HFFc6 (cell line): ENCODE measurements around the gene RAB33A. TPM values are rescaled to one million over a fixed set of nuclear protein-coding genes. Genes with fewer than 3 reads are reported as not detected.

Experiments used
- DNase-seq: peaks from one replicate; pipeline ENCODE4 v3.0.0-alpha.2; 2018
- H3K27ac Mint-ChIP-seq: 2 replicates; pipeline ENCODE4 v1.8.0; 2020; ENCODE audit warnings: mild to moderate bottlenecking, mixed read lengths
- H3K27me3 Mint-ChIP-seq: 2 replicates; pipeline ENCODE4 v1.8.0; 2021; ENCODE audit warnings: mild to moderate bottlenecking, moderate library complexity, mixed read lengths; ENCODE audit not compliant: insufficient read depth
- H3K36me3 Mint-ChIP-seq: 2 replicates; pipeline ENCODE4 v1.8.0; 2021; ENCODE audit warnings: low read depth, mixed read lengths
- H3K4me1 Mint-ChIP-seq: 2 replicates; pipeline ENCODE4 v1.8.0; 2020; ENCODE audit warnings: low read depth, mixed read lengths
- H3K4me3 Mint-ChIP-seq: 2 replicates; pipeline ENCODE4 v1.8.0; 2020; ENCODE audit warnings: mild to moderate bottlenecking, moderate library complexity, mixed read lengths
- H3K9me3 Mint-ChIP-seq: 2 replicates; pipeline ENCODE4 v1.8.0; 2020; ENCODE audit warnings: mild to moderate bottlenecking, mixed read lengths
- total RNA-seq, 6 experiments: library from RNA; stranded (reverse); fragmentation: NEBNext Ultra II Directional; extraction: Animal tissue kit (Norgen Biotek cat#: 25700); gene quantifications; 2 replicates in 1 of 6; 3 replicates in 5 of 6; pipeline ENCODE4 v1.2.3, GENCODE V29; 2021
- TF ChIP-seq, protein P1 (sequence below): fragments of 200-600 bp; sonication (generic); IDR thresholded peaks from 2 replicates; pipeline ENCODE4 v1.5.0; 2021; ENCODE audit warnings: antibody characterized with exemption, mild to moderate bottlenecking

The RAB33A gene
- total RNA-seq, 6 experiments from 2014 or later, result 0.17 to 0.66 (median 0.44) TPM

- no peak for DNase-seq
- Mint-ChIP-seq H3K27ac (no peak overlapping the region), H3K27me3 (no peaks in the 10 kb centered on the region), H3K9me3 (no peaks in the 10 kb centered on the region), H3K36me3 (no peaks in the 10 kb centered on the region), H3K4me3 (no peak overlapping the region), H3K4me1 (no peaks in the 10 kb centered on the region)
- TF ChIP-seq, protein P1, sequence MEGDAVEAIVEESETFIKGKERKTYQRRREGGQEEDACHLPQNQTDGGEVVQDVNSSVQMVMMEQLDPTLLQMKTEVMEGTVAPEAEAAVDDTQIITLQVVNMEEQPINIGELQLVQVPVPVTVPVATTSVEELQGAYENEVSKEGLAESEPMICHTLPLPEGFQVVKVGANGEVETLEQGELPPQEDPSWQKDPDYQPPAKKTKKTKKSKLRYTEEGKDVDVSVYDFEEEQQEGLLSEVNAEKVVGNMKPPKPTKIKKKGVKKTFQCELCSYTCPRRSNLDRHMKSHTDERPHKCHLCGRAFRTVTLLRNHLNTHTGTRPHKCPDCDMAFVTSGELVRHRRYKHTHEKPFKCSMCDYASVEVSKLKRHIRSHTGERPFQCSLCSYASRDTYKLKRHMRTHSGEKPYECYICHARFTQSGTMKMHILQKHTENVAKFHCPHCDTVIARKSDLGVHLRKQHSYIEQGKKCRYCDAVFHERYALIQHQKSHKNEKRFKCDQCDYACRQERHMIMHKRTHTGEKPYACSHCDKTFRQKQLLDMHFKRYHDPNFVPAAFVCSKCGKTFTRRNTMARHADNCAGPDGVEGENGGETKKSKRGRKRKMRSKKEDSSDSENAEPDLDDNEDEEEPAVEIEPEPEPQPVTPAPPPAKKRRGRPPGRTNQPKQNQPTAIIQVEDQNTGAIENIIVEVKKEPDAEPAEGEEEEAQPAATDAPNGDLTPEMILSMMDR, result no peak
These were observed 19.0 kb downstream of the RAB33A start for GRCh38 chrX:130190801-130191200.

GRCh38 chrX:130196466-130196865, 24.7 kb downstream of the RAB33A start:
- Mint-ChIP-seq H3K27ac (no peak overlapping the region), H3K27me3 (no peaks in the 10 kb centered on the region; the same call in 1 of the 2 replicates), H3K36me3 (no peaks in the 10 kb centered on the region), H3K4me1 (no peaks in the 10 kb centered on the region), H3K9me3 (no peaks in the 10 kb centered on the region), H3K4me3 (no peak overlapping the region)
- DNase-seq, result no peak
- TF ChIP-seq, protein P1, result no peak

- Mint-ChIP-seq H3K36me3 (no peaks in the 10 kb centered on the region), H3K4me3 (no peak overlapping the region), H3K27me3 (no peaks in the 10 kb centered on the region; the same call in 1 of the 2 replicates), H3K9me3 (no peaks in the 10 kb centered on the region), H3K4me1 (no peaks in the 10 kb centered on the region), H3K27ac (no peak overlapping the region)
- DNase-seq, result no peak
- TF ChIP-seq, protein P1, result no peak
These were observed 25.7 kb downstream of the RAB33A start for GRCh38 chrX:130197464-130197863.

DNA sequence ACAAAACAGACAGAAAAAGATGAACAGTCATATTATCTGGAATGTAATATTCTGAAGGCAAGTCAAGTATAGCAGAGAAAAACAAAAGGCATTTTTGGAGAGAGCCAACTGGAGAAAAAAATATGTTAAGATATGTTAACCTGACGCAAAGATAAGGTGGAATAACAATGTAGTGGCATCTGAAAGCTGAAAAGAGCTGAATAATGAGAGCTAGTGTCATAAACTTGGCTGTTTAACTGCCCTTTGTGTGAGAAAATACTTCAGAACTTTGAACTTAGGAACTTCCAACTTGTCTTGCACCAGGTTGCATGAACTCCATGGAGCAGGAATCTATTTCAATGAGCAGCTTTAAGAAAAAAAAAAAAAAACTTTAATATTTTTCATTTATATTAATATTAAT, 32.9 kb downstream of the RAB33A start:
- Mint-ChIP-seq H3K4me3 (no peak overlapping the region), H3K9me3 (no peaks in the 10 kb centered on the region), H3K4me1 (no peaks in the 10 kb centered on the region), H3K27ac (no peak overlapping the region), H3K36me3 (no peaks in the 10 kb centered on the region), H3K27me3 (no peaks in the 10 kb centered on the region; the same call in 1 of the 2 replicates)
- TF ChIP-seq, protein P1, result no peak
- DNase-seq, result no peak

- DNase-seq, result no peak
- no peak overlapping the region; the same call in 1 of the 2 replicates for H3K4me3 Mint-ChIP-seq
- TF ChIP-seq, protein P1, result no peak
- H3K27me3 Mint-ChIP-seq, result no peaks in the 10 kb centered on the region
- no peaks in the 10 kb centered on the region for H3K9me3 Mint-ChIP-seq
- no peaks in the 10 kb centered on the region; the same call in 1 of the 2 replicates for H3K4me1 Mint-ChIP-seq
- H3K36me3 Mint-ChIP-seq, result peaks cover 26% of the 10 kb centered on the region
- no peak overlapping the region for H3K27ac Mint-ChIP-seq
These were observed 39.8 kb downstream of the RAB33A start for GRCh38 chrX:130211415-130212186.
